ENCODE data around the gene METTL1.

DNA sequence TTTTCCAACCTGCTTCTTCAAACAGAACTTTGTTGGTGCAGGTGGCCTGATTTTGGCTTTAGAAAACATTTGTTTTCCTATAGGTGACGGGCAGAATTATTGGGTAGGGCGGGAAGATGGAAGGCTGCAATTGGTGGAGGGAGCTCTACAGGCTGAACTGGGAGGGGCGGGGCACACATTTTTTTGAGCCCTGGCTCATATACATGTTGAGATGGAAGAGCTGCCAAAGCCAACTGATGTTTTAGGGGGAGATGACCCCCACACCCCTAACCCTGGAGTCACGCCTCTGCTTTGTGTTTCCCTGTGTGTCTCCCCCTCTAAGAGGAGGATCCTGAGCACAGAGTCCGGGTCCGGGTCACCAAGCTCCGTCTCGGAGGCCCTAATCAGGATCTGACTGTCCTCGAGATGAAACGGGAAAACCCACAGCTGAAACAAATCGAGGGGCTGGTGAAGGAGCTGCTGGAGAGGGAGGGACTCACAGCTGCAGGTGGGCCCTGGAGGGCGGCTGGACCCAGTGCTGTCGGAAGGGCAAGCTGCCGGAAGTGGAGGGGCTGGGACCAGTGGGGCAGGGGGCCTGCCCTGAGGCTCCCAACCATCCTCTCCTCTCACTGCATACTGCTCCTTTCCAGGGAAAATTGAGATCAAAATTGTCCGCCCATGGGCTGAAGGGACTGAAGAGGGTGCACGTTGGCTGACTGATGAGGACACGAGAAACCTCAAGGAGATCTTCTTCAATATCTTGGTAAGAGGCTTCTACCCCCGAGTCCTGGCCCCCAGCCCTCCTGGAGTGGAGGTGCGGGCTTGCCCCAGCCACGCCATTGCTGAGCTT, 51.9 kb downstream of the METTL1 start:
- TF ChIP-seq, protein P1, sequence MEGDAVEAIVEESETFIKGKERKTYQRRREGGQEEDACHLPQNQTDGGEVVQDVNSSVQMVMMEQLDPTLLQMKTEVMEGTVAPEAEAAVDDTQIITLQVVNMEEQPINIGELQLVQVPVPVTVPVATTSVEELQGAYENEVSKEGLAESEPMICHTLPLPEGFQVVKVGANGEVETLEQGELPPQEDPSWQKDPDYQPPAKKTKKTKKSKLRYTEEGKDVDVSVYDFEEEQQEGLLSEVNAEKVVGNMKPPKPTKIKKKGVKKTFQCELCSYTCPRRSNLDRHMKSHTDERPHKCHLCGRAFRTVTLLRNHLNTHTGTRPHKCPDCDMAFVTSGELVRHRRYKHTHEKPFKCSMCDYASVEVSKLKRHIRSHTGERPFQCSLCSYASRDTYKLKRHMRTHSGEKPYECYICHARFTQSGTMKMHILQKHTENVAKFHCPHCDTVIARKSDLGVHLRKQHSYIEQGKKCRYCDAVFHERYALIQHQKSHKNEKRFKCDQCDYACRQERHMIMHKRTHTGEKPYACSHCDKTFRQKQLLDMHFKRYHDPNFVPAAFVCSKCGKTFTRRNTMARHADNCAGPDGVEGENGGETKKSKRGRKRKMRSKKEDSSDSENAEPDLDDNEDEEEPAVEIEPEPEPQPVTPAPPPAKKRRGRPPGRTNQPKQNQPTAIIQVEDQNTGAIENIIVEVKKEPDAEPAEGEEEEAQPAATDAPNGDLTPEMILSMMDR (IDR thresholded peaks at IDR 0.05; ENCODE audit: low read depth, low read length): no peak
- TF ChIP-seq MYC (IDR thresholded peaks at IDR 0.05; ENCODE audit: low read depth, low read length): no peak
- no peak for TF ChIP-seq POLR2A (IDR thresholded peaks at IDR 0.05; ENCODE audit: extremely low read depth, insufficient read length)
- TF ChIP-seq, protein P2, sequence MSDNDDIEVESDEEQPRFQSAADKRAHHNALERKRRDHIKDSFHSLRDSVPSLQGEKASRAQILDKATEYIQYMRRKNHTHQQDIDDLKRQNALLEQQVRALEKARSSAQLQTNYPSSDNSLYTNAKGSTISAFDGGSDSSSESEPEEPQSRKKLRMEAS (IDR thresholded peaks at IDR 0.05; ENCODE audit: low read depth, low read length): no peak
